Stimulated activated CD4-positive, alpha-beta T cell treated with anti-CD3 and anti-CD28 coated beads, Interleukin-15, amount 100 ng/mL, for 48 hours (primary cell): ENCODE results near the gene BTBD7.
"Not testable (repeated sequence)": the region's sequence is repeated elsewhere in the genome, so short reads cannot be mapped to it uniquely, and the experiment has no call there.

Source experiments
- DNase-seq, 2 donors: peaks; one replicate each; pipeline ENCODE4 v3.0.0-alpha.2; 2020; ENCODE audit warnings: low read depth in 2 of 2

BTBD7 gene

DNA sequence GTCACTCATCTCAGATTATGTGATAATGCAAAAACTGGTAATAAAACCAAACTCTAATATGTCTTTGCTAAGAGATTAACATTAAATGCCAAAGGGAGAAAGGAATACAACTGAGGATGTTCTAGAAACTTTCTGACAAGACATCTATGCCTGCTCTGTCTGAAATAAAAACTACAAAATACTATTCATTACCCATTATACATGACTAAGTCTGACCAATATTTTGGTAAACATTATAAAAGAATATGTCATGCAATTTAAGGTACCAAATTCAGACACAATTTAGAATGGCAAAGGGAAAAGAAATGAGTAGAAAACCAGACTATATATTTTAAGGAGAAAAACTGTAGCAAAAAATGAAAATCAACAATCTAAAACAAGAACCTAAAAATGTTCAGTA lies 86.3 kb downstream of the BTBD7 start:
- no peak for DNase-seq

DNA sequence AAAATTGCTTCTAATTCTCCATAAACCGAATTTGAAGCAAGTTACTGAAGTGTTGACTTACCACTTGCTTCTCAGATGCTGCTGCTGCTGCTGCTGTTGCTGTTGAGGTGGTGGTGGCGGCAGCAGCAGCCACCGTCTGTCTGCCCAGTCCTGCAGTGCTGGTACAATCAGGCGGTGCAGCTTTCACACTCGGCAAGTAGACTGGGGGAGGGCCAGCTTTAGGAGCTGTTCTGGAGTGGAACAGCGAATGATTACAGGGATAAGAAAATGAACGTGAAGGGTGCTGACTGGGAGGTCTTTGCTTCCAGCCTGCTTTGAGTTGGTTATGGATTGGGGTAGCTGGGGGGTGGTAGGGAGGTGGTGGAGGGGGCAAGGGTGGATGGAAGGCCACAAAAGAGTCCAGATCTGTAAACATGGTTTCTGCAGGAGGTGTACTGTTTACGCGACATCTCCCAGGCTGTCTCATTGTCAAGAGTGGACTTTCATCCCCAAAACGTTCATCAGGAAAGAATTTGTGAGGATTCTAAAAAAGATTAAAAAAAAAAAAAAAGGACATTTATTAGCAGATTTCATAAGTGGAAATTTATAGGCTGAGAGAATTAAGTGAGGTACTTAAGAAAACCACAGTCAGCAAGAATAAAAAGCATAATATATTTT lies 86.9 kb downstream of the BTBD7 start:
- no peak for DNase-seq

DNA sequence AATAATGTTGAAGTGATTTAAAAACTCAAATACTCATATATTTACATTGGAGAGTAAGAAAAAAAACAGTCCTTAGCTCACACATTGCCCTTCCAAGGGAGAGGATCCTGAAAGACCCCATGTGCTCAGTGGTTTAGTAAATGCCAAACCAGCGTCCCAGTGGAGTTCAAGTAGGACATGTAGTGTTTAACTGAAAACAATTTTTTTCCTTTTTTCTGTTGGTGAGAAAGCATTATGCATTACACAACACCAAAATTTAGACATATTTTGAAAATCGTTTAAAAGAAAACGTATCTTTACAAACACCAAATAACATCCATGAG lies 92.2 kb downstream of the BTBD7 start:
- DNase-seq = no peak

GRCh38 chr14:93239869-93240677 lies 92.8 kb downstream of the BTBD7 start:
- no peak for DNase-seq

GRCh38 chr14:93234798-93235197 lies 98.0 kb downstream of the BTBD7 start:
- no peak for DNase-seq

GRCh38 chr14:93233078-93233477 lies 99.8 kb downstream of the BTBD7 start:
- DNase-seq = not testable (repeated sequence)

- no peak for DNase-seq
Measured at GRCh38 chr14:93232159-93232558, 100.7 kb downstream of the BTBD7 start.

- no peak for DNase-seq
Measured at GRCh38 chr14:93231129-93231979, 101.5 kb downstream of the BTBD7 start.

GRCh38 chr14:93230539-93230938 lies 102.3 kb downstream of the BTBD7 start:
- no peak for DNase-seq

DNA sequence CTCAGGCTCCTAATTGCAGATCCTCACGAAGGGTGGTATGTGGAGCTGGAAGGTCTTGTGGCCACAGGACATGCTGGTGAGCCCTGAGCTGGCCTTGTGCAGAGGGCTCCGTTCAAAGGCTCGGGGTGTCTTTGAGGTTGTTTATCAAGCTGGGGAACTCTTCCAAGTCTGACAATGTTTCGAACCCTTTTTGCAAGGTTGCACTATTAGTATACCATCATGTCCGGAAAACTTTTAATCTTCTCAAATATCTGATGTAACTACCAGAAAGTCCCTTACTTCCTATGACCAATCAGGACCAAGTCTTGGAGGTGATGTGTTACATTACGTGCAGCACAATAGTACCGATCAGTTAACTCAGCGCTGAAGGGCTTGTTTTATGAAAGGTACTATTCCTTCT lies 104.3 kb downstream of the BTBD7 start:
- no peak for DNase-seq

GRCh38 chr14:93223565-93223964 lies 109.3 kb downstream of the BTBD7 start:
- no peak for DNase-seq

- DNase-seq = no peak
Measured at GRCh38 chr14:93220509-93220908, 112.3 kb downstream of the BTBD7 start.

DNA sequence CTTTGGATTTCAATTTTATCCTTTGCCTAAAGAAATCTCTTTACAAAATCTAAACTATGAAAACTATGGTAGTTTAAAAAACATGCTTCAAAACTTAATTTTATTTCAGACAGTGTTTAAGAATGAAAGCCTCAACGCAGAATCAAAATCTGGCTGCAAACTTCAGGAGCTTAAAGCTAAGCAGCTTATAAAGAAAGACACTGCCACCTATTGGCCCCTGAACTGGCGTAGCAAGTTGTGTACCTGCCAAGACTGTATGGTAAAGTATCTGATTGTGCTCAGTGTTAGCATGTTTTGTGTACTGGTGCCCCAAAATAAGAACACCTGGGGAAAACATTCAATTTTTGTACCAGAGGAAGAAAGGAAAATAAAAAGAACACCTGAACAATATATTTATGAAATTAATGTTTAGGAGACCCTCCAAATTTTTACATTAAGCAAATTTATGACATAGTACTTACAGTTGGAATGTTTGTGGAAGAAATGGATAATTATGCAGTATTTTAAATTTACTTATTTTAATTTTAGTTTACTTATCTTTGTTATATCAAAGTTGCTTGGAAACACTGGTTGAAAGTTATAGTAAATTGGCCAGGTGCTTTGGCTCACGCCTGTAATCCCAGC lies 113.6 kb downstream of the BTBD7 start:
- DNase-seq = no peak

DNA sequence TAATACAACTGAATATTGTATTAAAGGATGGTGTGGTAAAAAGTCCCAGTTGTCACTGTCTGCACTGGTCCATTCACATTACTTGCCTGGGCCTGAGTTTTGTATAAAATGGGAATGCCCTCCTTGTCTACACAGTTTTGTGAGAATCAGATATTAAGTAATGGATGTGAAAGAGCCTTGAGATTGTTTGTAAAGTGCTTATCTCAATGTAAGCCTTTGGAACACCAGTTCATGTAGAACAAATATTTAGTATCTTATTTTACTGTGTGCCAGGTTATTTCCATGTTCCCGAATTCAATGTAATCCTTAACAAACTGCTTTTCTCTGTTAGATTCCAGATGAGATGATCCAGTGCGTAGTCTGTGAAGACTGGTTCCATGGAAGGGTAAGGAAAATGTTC lies 118.2 kb downstream of the BTBD7 start:
- DNase-seq = no peak

DNA sequence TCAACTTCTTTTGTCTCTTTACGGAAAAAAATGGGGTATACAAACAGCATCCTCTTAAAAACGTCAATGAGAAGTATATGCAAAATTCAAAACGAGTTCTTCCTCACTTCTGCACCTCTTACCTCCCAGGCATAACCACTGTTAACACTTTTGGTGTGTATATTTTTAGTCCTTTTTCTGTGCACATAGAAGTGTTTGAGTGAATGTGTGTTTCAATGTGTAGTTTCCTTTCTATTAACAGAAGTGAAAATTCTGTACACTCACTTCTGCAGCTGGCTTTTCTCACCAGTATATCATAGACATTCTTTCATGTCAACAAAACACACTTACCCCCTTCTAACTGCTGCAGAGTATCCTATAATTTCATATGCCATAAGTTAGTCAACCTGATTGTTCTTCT lies 120.4 kb downstream of the BTBD7 start:
- no peak for DNase-seq

DNA sequence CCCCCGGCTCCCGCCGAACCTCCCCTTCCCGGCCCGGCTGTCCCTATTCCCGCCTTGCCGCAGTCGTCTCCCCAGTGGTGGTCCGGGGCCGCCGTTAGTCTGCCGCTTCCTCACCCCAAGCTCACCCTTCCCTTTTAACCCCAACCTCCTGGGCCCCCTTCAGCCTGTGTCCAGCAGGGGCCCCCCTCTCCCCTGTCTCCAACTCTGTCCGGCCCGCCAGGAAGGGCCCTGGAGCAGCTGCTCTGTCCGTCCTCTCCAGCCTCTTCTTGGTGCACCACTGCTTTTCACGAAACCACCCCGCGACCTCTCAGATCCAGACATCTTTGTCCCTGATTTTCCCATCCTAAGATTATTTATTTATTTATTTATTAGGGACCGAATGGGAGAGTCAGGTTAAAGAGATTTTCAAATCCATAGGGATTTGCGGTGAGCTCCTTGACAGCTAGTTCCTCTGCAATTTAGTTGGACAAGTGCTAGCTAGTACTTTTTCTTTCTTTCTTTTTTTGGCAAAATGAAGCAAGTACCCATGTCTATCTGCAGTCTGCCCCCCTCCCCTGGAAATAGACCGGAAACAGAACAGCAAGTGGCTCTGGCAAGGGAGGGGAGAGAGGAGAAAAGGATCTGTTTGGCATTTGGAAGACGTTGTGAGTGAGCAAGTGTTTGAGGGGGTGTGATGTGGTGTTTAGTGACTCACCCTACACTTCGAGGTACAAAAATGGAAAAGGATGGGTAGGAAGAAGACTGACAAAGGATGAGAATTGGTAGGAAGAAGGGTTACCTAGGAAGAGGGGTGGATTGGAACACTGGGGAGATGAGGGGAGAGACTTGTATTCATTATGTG lies 125.1 kb downstream of the BTBD7 start:
- peak in 1 of 2 donors; percentile 8 for DNase-seq

DNA sequence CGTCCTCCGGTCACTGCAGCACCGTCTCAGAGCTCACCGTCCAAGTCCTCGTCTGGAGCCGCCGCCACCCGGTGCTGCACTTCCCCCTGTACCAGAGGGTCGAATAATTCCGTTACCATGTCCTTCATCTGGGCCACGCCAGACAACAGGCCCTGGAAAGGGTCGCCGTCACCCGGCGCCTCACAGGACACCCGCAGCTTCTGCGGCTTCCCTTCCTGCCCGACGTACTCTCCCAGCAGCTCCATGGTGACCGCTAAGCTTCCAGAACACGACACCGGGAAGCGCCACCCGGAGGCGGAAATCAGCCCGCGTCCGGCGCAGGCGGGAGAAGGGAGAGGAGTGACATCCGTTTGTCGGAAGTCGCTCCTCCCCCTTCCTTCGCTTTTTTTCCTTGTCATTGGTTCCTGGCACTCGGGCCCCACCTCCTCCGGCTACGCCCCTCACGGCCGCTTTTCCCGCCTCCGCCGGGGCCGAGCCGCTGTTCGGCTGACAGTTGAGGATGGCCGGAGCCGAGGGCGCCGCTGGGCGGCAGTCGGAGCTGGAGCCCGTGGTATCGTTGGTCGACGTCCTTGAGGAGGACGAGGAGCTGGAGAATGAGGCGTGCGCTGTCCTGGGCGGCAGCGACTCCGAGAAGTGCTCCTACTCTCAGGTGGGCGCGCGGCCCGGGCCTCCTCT lies 125.9 kb downstream of the BTBD7 start, which contains the start of the genes GON7 and UBR7:
TSS of gene GON7 (minus strand) at position 273 of the 675 bp plus-strand sequence. CDS start at position 245, 28 bp downstream.
TSS of gene UBR7 (plus strand) at position 464 of the 675 bp plus-strand sequence. CDS start at position 500, 36 bp downstream.
- DNase-seq = peak; percentile 82 to 87

DNA sequence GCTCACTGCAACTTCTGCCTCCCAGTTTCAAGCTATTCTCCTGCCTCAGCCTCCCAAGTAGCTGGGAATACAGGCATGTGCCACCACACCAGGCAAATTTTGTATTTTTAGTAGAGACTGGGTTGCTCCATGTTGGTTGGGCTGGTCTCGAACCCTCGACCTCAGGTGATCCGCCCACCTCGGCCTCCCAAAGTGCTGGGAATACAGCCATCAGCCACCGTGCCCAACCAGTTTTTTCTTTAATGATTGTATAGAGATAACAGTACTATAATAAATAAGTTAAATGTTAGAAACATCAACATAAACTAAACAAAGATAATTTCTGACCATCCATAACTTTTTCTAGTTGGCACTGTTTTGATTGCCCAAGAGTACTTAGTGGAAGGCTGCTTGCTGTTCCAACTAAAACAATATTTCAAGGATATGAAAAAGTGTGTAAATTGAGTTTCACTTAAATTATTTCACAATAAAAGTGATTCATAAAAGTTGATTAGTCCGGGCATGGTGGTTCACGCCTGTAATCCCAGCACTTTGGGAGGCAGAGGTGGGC lies 131.6 kb downstream of the BTBD7 start:
- DNase-seq = no peak

- no peak for DNase-seq
Measured at GRCh38 chr14:93200553-93200952, 132.3 kb downstream of the BTBD7 start.

- DNase-seq = no peak
Measured at GRCh38 chr14:93199031-93199430, 133.8 kb downstream of the BTBD7 start.
